ENCODE measurements around the gene MYO5B. TPM values are rescaled to one million over a fixed set of nuclear protein-coding genes. Genes with fewer than 3 reads are reported as not detected.

The MYO5B gene
- total RNA-seq, 1 experiment from 2014 or later, result 32.1 TPM

GRCh38 chr18:49922228-49922627, 272.7 kb downstream of the MYO5B start:
- no peaks in the 10 kb centered on the region for H3K9me3 ChIP-seq (ENCODE audit: control insufficient read depth in 1 of 2, insufficient read depth in 1 of 2, low read depth in 1 of 2, low read length in 2 of 2)
- H3K36me3 ChIP-seq (ENCODE audit: control insufficient read depth in 1 of 2, insufficient read depth in 2 of 2, low read length in 2 of 2), result no peaks in the 10 kb centered on the region
- H3K4me1 ChIP-seq (ENCODE audit: control insufficient read depth in 1 of 2, insufficient read depth in 2 of 2, low read length in 2 of 2), result no peaks in the 10 kb centered on the region; a peak in 1 of 4 replicates
- H3K9me2 ChIP-seq (ENCODE audit: insufficient read depth), result no peaks in the 10 kb centered on the region
- no peaks in the 10 kb centered on the region for H4K20me1 ChIP-seq (ENCODE audit: insufficient read depth)
- RAD21 ChIA-PET (ENCODE audit: low non-redundant PET in 1 of 2, low total read pairs in 2 of 2, uncharacterized antibody in 2 of 2, unreplicated experiment in 2 of 2), result no interaction called here
- no peak overlapping the region for H3K4me2 ChIP-seq (ENCODE audit: low read length)
- TF ChIP-seq CTCF (IDR thresholded peaks at IDR 0.05 in 2 of 3, conservative IDR thresholded peaks at IDR 0.05 in 1 of 3; ENCODE audit: borderline replicate concordance in 1 of 3, insufficient read depth in 1 of 3, low read depth in 2 of 3, low read length in 2 of 3) (no peak), FOSL1 (IDR thresholded peaks at IDR 0.05; ENCODE audit: low read depth) (no peak), EGR1 (IDR thresholded peaks at IDR 0.05; ENCODE audit: low read depth) (no peak)
- H3K4me3 ChIP-seq (replicated peaks in 1 of 2; ENCODE audit: low read depth in 1 of 2, low read length in 2 of 2), result no peak overlapping the region
- H2AFZ ChIP-seq (ENCODE audit: low read depth, low read length, poor library complexity, severe bottlenecking), result no peak overlapping the region
- BruUV-seq (replicated peaks), result no TSS peak
- H3K27me3 ChIP-seq (ENCODE audit: insufficient read depth, low read length), result no peaks in the 10 kb centered on the region
- CTCF ChIA-PET, result no interaction called here
- ATAC-seq, result no peak
- H3K79me2 ChIP-seq (ENCODE audit: insufficient read depth, low read length), result no peaks in the 10 kb centered on the region
- no peak overlapping the region for H3K27ac ChIP-seq (ENCODE audit: low read depth, low read length)
- no peak for DNase-seq (ENCODE audit: low read depth, low spot score)
- no peak overlapping the region for H3K9ac ChIP-seq (ENCODE audit: low read length)
- intact Hi-C loops (cut with micrococcal nuclease), result no loop called here
- POLR2A ChIA-PET, result no interaction called here

GRCh38 chr18:49921318-49921985, 273.5 kb downstream of the MYO5B start:
- RAD21 ChIA-PET (ENCODE audit: low non-redundant PET in 1 of 2, low total read pairs in 2 of 2, uncharacterized antibody in 2 of 2, unreplicated experiment in 2 of 2), result no interaction called here
- DNase-seq (ENCODE audit: low read depth, low spot score), result no peak
- intact Hi-C loops (cut with micrococcal nuclease), result no loop called here
- no peaks in the 10 kb centered on the region for H3K9me2 ChIP-seq (ENCODE audit: insufficient read depth)
- no peaks in the 10 kb centered on the region for H3K79me2 ChIP-seq (ENCODE audit: insufficient read depth, low read length)
- no peak overlapping the region for H3K4me3 ChIP-seq (replicated peaks in 1 of 2; ENCODE audit: low read depth in 1 of 2, low read length in 2 of 2)
- H4K20me1 ChIP-seq (ENCODE audit: insufficient read depth), result no peaks in the 10 kb centered on the region
- POLR2A ChIA-PET, result no interaction called here
- ATAC-seq, result no peak
- H3K4me2 ChIP-seq (ENCODE audit: low read length), result no peak overlapping the region
- TF ChIP-seq FOSL1 (IDR thresholded peaks at IDR 0.05; ENCODE audit: low read depth), result no peak
- BruUV-seq (replicated peaks), result no TSS peak
- H3K9me3 ChIP-seq (ENCODE audit: control insufficient read depth in 1 of 2, insufficient read depth in 1 of 2, low read depth in 1 of 2, low read length in 2 of 2), result no peaks in the 10 kb centered on the region
- no peaks in the 10 kb centered on the region; a peak in 1 of 4 replicates for H3K4me1 ChIP-seq (ENCODE audit: control insufficient read depth in 1 of 2, insufficient read depth in 2 of 2, low read length in 2 of 2)
- H2AFZ ChIP-seq (ENCODE audit: low read depth, low read length, poor library complexity, severe bottlenecking), result no peak overlapping the region
- H3K27me3 ChIP-seq (ENCODE audit: insufficient read depth, low read length), result no peaks in the 10 kb centered on the region
- H3K27ac ChIP-seq (ENCODE audit: low read depth, low read length), result no peak overlapping the region
- H3K36me3 ChIP-seq (ENCODE audit: control insufficient read depth in 1 of 2, insufficient read depth in 2 of 2, low read length in 2 of 2), result no peaks in the 10 kb centered on the region
- CTCF ChIA-PET, result no interaction called here
- H3K9ac ChIP-seq (ENCODE audit: low read length), result no peak overlapping the region
